Stimulated activated CD8-positive, alpha-beta memory T cell treated with anti-CD3 and anti-CD28 coated beads, Interleukin-12 subunit alpha, Interleukin-12 subunit beta, amount 100 ng/mL, for 4 hours (primary cell): ENCODE data around the gene FBXO3.
"Not testable (repeated sequence)": the region's sequence is repeated elsewhere in the genome, so short reads cannot be mapped to it uniquely, and the experiment has no call there.

ENCODE experiments used
- DNase-seq: peaks from one replicate; pipeline ENCODE4 v3.0.0-alpha.2; 2020; ENCODE audit warnings: low read depth

Gene FBXO3

GRCh38 chr11:33727539-33727938 lies 46.8 kb downstream of the FBXO3 start:
- not testable (repeated sequence) for DNase-seq

- DNase-seq = no peak
These were observed 48.8 kb downstream of the FBXO3 start for GRCh38 chr11:33725496-33725895.

GRCh38 chr11:33724644-33725035 lies 49.7 kb downstream of the FBXO3 start:
- DNase-seq = no peak

- DNase-seq = no peak
These were observed 51.0 kb downstream of the FBXO3 start for GRCh38 chr11:33723238-33723881.

- no peak for DNase-seq
These were observed 51.6 kb downstream of the FBXO3 start for GRCh38 chr11:33722590-33723234.

GRCh38 chr11:33721984-33722383 lies 52.3 kb downstream of the FBXO3 start:
- DNase-seq = no peak

- no peak for DNase-seq
These were observed 52.9 kb downstream of the FBXO3 start for GRCh38 chr11:33721426-33721825.

- no peak for DNase-seq
These were observed 54.7 kb downstream of the FBXO3 start for GRCh38 chr11:33719587-33719986.

GRCh38 chr11:33718440-33718839 lies 55.9 kb downstream of the FBXO3 start:
- DNase-seq = no peak

- DNase-seq = no peak
These were observed 58.1 kb downstream of the FBXO3 start for GRCh38 chr11:33716243-33716642.

GRCh38 chr11:33713856-33714398 lies 60.4 kb downstream of the FBXO3 start:
- DNase-seq = no peak

GRCh38 chr11:33713151-33713855 lies 61.0 kb downstream of the FBXO3 start:
- DNase-seq = no peak

GRCh38 chr11:33712436-33712835 lies 61.9 kb downstream of the FBXO3 start:
- DNase-seq = no peak

GRCh38 chr11:33709466-33709865 lies 64.9 kb downstream of the FBXO3 start:
- DNase-seq = no peak

- DNase-seq = no peak
These were observed 65.3 kb downstream of the FBXO3 start for GRCh38 chr11:33708985-33709384.

- not testable (repeated sequence) for DNase-seq
These were observed 66.5 kb downstream of the FBXO3 start for GRCh38 chr11:33707831-33708230.

GRCh38 chr11:33706966-33707365 lies 67.4 kb downstream of the FBXO3 start:
- DNase-seq = no peak

- no peak for DNase-seq
These were observed 67.8 kb downstream of the FBXO3 start for GRCh38 chr11:33706546-33706945.

- DNase-seq = no peak
These were observed 69.9 kb downstream of the FBXO3 start for GRCh38 chr11:33704240-33705002.

- no peak for DNase-seq
These were observed 70.5 kb downstream of the FBXO3 start for GRCh38 chr11:33703788-33704187.

GRCh38 chr11:33703234-33703633 lies 71.1 kb downstream of the FBXO3 start:
- DNase-seq = no peak
